ENCODE measurements around the gene MFSD6.
A peak's percentile ranks its signal among the peaks of the same experiment; 100 is the strongest.
"Not testable (repeated sequence)": the region's sequence is repeated elsewhere in the genome, so short reads cannot be mapped to it uniquely, and the experiment has no call there.

Gene MFSD6

GRCh38 chr2:190407662-190408537 is at the start of gene MFSD6:
Gene MFSD6, plus strand, starts transcription at chr2:190408355. Its CDS starts 27,675 bp downstream, at chr2:190436030.
- peak; percentile 74 for DNase-seq (ENCODE audit: low spot score)

GRCh38 chr2:190358655-190359448 is 49.3 kb upstream of the MFSD6 start:
- DNase-seq (ENCODE audit: low spot score), result not testable (repeated sequence)

GRCh38 chr2:190360561-190360960 is 47.6 kb upstream of the MFSD6 start:
- no peak for DNase-seq (ENCODE audit: low spot score)

GRCh38 chr2:190360965-190361364 is 47.2 kb upstream of the MFSD6 start:
- DNase-seq (ENCODE audit: low spot score), result no peak

GRCh38 chr2:190361572-190361971 is 46.6 kb upstream of the MFSD6 start:
- DNase-seq (ENCODE audit: low spot score), result no peak

- DNase-seq (ENCODE audit: low spot score), result no peak
Observed at GRCh38 chr2:190362894-190363293, 45.3 kb upstream of the MFSD6 start.

GRCh38 chr2:190365499-190366204 is 42.5 kb upstream of the MFSD6 start:
- no peak for DNase-seq (ENCODE audit: low spot score)

GRCh38 chr2:190366248-190366753 is 41.9 kb upstream of the MFSD6 start:
- DNase-seq (ENCODE audit: low spot score), result no peak

GRCh38 chr2:190367091-190367490 is 41.1 kb upstream of the MFSD6 start:
- DNase-seq (ENCODE audit: low spot score), result no peak

GRCh38 chr2:190369635-190370034 is 38.5 kb upstream of the MFSD6 start:
- no peak for DNase-seq (ENCODE audit: low spot score)

- DNase-seq (ENCODE audit: low spot score), result no peak
Observed at GRCh38 chr2:190376083-190376482, 32.1 kb upstream of the MFSD6 start.

- no peak for DNase-seq (ENCODE audit: low spot score)
Observed at GRCh38 chr2:190376591-190377245, 31.4 kb upstream of the MFSD6 start.

- DNase-seq (ENCODE audit: low spot score), result no peak
Observed at GRCh38 chr2:190378880-190379237, 29.3 kb upstream of the MFSD6 start.

GRCh38 chr2:190379249-190379964 is 28.7 kb upstream of the MFSD6 start:
- no peak for DNase-seq (ENCODE audit: low spot score)

- no peak for DNase-seq (ENCODE audit: low spot score)
Observed at GRCh38 chr2:190380962-190381412, 27.2 kb upstream of the MFSD6 start.

- peak; percentile 16 for DNase-seq (ENCODE audit: low spot score)
Observed at GRCh38 chr2:190382851-190383250, 25.3 kb upstream of the MFSD6 start.

- DNase-seq (ENCODE audit: low spot score), result no peak
Observed at GRCh38 chr2:190387422-190387821, 20.7 kb upstream of the MFSD6 start.

GRCh38 chr2:190396271-190396670 is 11.9 kb upstream of the MFSD6 start:
- DNase-seq (ENCODE audit: low spot score), result no peak

- DNase-seq (ENCODE audit: low spot score), result no peak
Observed at GRCh38 chr2:190402986-190403603, 5.1 kb upstream of the MFSD6 start.

- no peak for DNase-seq (ENCODE audit: low spot score)
Observed at GRCh38 chr2:190404487-190404886, 3.7 kb upstream of the MFSD6 start.

GRCh38 chr2:190405070-190405469 is 3.1 kb upstream of the MFSD6 start:
- DNase-seq (ENCODE audit: low spot score), result no peak

Data from AG20443 (cell line).